HepG2 (cell line): Measurements from ENCODE around the gene ACACA. TPM values are rescaled to one million over a fixed set of nuclear protein-coding genes. Genes with fewer than 3 reads are reported as not detected.

Experiments used
- ESRRA ChIP-seq: sonication (generic); formaldehyde crosslinking; IDR thresholded peaks from 2 replicates; pipeline ENCODE4 v1.5.1; 2020; ENCODE audit warnings: mild to moderate bottlenecking, low read depth, missing genetic modification reagents
- KLF16 ChIP-seq, 2 experiments: sonication (generic) in 1 of 2; formaldehyde crosslinking in 1 of 2; IDR thresholded peaks; 2 replicates each; pipeline versions ENCODE4 v1.6.1 to v1.8.0; 2016 to 2023; ENCODE audit warnings: missing genetic modification reagents in 2 of 2, missing compliant biosample characterization in 1 of 2
- MAFG ChIP-seq: sonication (generic); formaldehyde crosslinking; IDR thresholded peaks from 2 replicates; pipeline ENCODE4 v1.5.1; 2020; ENCODE audit warnings: mild to moderate bottlenecking, missing genetic modification reagents
- PRDM4 ChIP-seq: sonication (generic); formaldehyde crosslinking; IDR thresholded peaks from 2 replicates; pipeline ENCODE4 v1.9.0; 2021; ENCODE audit warnings: missing genetic modification reagents, borderline replicate concordance
- RARG ChIP-seq: sonication (generic); formaldehyde crosslinking; IDR thresholded peaks from 2 replicates; pipeline ENCODE4 v1.4.0; 2020; ENCODE audit warnings: low read depth, mild to moderate bottlenecking, missing genetic modification reagents
- SKIL ChIP-seq: sonication (generic); formaldehyde crosslinking; IDR thresholded peaks from 2 replicates; pipeline ENCODE4 v1.8.0; 2022; ENCODE audit warnings: missing genetic modification reagents, mild to moderate bottlenecking, moderate library complexity, borderline replicate concordance
- TEAD2 ChIP-seq: sonication (generic); formaldehyde crosslinking; IDR thresholded peaks from 2 replicates; pipeline ENCODE4 v1.9.0; 2021; ENCODE audit warnings: missing genetic modification reagents
- ZBTB2 ChIP-seq: sonication (generic); formaldehyde crosslinking; IDR thresholded peaks from 2 replicates; pipeline ENCODE4 v1.8.0; 2022; ENCODE audit warnings: low read depth, missing genetic modification reagents
- ZEB1 ChIP-seq: IDR thresholded peaks from 2 replicates; pipeline ENCODE4 v1.6.1; 2012; ENCODE audit warnings: mild to moderate bottlenecking, low read depth, inconsistent platforms; ENCODE audit not compliant: insufficient replicate concordance
- ZGPAT ChIP-seq: IDR thresholded peaks from 2 replicates; pipeline ENCODE4 v1.6.1; 2016; ENCODE audit warnings: mild to moderate bottlenecking
- ZNF124 ChIP-seq: sonication (generic); formaldehyde crosslinking; IDR thresholded peaks from 2 replicates; pipeline ENCODE4 v1.4.0; 2020; ENCODE audit warnings: missing genetic modification reagents
- ZNF225 ChIP-seq: sonication (generic); formaldehyde crosslinking; IDR thresholded peaks from 2 replicates; pipeline ENCODE4 v1.4.0; 2020; ENCODE audit warnings: mild to moderate bottlenecking, missing genetic modification reagents
- ZNF446 ChIP-seq: sonication (generic); formaldehyde crosslinking; IDR thresholded peaks from 2 replicates; pipeline ENCODE4 v1.5.0; 2020; ENCODE audit warnings: mild to moderate bottlenecking, missing genetic modification reagents
- ZNF501 ChIP-seq: sonication (generic); formaldehyde crosslinking; IDR thresholded peaks from 2 replicates; pipeline ENCODE4 v1.5.1; 2020; ENCODE audit warnings: mild to moderate bottlenecking, moderate library complexity, missing genetic modification reagents
- ZNF749 ChIP-seq: sonication (generic); formaldehyde crosslinking; IDR thresholded peaks from 2 replicates; pipeline ENCODE4 v1.8.0; 2022; ENCODE audit warnings: mild to moderate bottlenecking, missing genetic modification reagents, moderate library complexity, borderline replicate concordance
- ZNF878 ChIP-seq: sonication (generic); formaldehyde crosslinking; IDR thresholded peaks from 2 replicates; pipeline ENCODE4 v1.8.1; 2023; ENCODE audit warnings: mild to moderate bottlenecking, missing genetic modification reagents, moderate library complexity
- ZSCAN29 ChIP-seq: sonication (generic); formaldehyde crosslinking; conservative IDR thresholded peaks from 2 replicates; pipeline ENCODE4 v1.4.0; 2020; ENCODE audit warnings: mild to moderate bottlenecking, missing genetic modification reagents
- polyA plus RNA-seq, 8 experiments: library from polyadenylated mRNA; depleted of rRNA in 3 of 8; stranded (reverse) in 7 of 8; unstranded in 1 of 8; fragments of >200 nt; fragmentation: Illumina TruSeq in 4 of 8; extraction: Trizol in 4 of 8; gene quantifications; 2 replicates each; pipeline versions ENCODE4 v1.2.1 to v1.2.3, GENCODE V29; 2011 to 2016; ENCODE audit warnings: low read depth in 4 of 8, missing spikeins in 1 of 8, mixed read lengths in 1 of 8; ENCODE audit not compliant: insufficient read depth in 1 of 8
- total RNA-seq, 5 experiments: library from RNA; depleted of rRNA; stranded (reverse); fragments of >200 nt; fragmentation: Illumina TruSeq; extraction: Trizol; gene quantifications; 2 replicates each; pipeline ENCODE4 v1.2.3, GENCODE V29; 2016; ENCODE audit warnings: low read depth in 1 of 5
- TF ChIP-seq, protein P1 (sequence below): IDR thresholded peaks from 2 replicates; pipeline ENCODE4 v1.6.1; 2016; ENCODE audit warnings: missing compliant biosample characterization, missing genetic modification reagents, borderline replicate concordance

The ACACA gene
- total and polyA plus RNA-seq, 2 of the 13 experiments (the other 11 are each of a cell fraction or from before 2014, with no cell fraction given): 39.2 to 47.2 TPM

- TF ChIP-seq ZNF446 (CRISPR knock-in tag) (no peak), ZNF124 (CRISPR knock-in tag) (0 out of 2 replicates have a peak, but pooled peaks have one; percentile 14), ZBTB2 (CRISPR knock-in tag) (no peak), KLF16 (CRISPR knock-in tag; IDR thresholded peaks at IDR 0.05) (peak in 1 of 2 experiments; percentile 53; a peak in 1 of 4 replicates), MAFG (0 out of 2 replicates have a peak, but pooled peaks have one; percentile 39), TEAD2 (CRISPR knock-in tag) (no peak), ZSCAN29 (0 out of 2 replicates have a peak, but pooled peaks have one; percentile 5), ZNF225 (CRISPR knock-in tag) (0 out of 2 replicates have a peak, but pooled peaks have one; percentile 43), SKIL (CRISPR knock-in tag) (0 out of 2 replicates have a peak, but pooled peaks have one; percentile 29), ZGPAT (CRISPR knock-in tag) (peak; percentile 58; the same call in 1 of the 2 replicates), ZNF749 (CRISPR knock-in tag) (peak; percentile 37; the same call in 1 of the 2 replicates), ESRRA (peak; percentile 33; the same call in 1 of the 2 replicates), RARG (no peak), ZNF878 (CRISPR knock-in tag) (peak; percentile 82), PRDM4 (CRISPR knock-in tag) (no peak), ZEB1 (no peak), ZNF501 (CRISPR knock-in tag) (no peak)
- TF ChIP-seq, protein P1, sequence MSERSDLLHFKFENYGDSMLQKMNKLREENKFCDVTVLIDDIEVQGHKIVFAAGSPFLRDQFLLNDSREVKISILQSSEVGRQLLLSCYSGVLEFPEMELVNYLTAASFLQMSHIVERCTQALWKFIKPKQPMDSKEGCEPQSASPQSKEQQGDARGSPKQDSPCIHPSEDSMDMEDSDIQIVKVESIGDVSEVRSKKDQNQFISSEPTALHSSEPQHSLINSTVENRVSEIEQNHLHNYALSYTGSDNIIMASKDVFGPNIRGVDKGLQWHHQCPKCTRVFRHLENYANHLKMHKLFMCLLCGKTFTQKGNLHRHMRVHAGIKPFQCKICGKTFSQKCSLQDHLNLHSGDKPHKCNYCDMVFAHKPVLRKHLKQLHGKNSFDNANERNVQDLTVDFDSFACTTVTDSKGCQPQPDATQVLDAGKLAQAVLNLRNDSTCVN (CRISPR knock-in tag): 0 out of 2 replicates have a peak, but pooled peaks have one; percentile 29
Observed at GRCh38 chr17:37067555-37068111, 339.0 kb downstream of the ACACA start (continued).
